GM12878 (cell line): Measurements from ENCODE around the gene GBP6.

Experiments
- CTCF ChIP-seq, 3 experiments: IDR thresholded peaks in 2 of 3; conservative IDR thresholded peaks in 1 of 3; 2 replicates each; pipeline ENCODE4 v1.5.1; 2011; ENCODE audit warnings: low read depth in 3 of 3, low read length in 3 of 3, mild to moderate bottlenecking in 3 of 3, control low read depth in 2 of 3, moderate library complexity in 2 of 3, inconsistent platforms in 1 of 3, mixed read lengths in 1 of 3; ENCODE audit not compliant: control insufficient read depth in 2 of 3, insufficient read depth in 1 of 3; ENCODE audit errors: extremely low read depth in 1 of 3
- CUX1 ChIP-seq: IDR thresholded peaks from 2 replicates; pipeline ENCODE4 v1.6.1; 2012; ENCODE audit warnings: improper control_type of control experiment, low read depth, low read length; ENCODE audit not compliant: insufficient replicate concordance
- FOS ChIP-seq: IDR thresholded peaks from 3 replicates; pipeline ENCODE4 v1.6.1; 2011; ENCODE audit warnings: borderline replicate concordance; ENCODE audit not compliant: insufficient read length; ENCODE audit errors: extremely low read depth
- IKZF2 ChIP-seq, 2 experiments: fragments of 450-650 bp; IDR thresholded peaks; 2 replicates each; pipeline ENCODE4 v1.6.1; 2017; ENCODE audit warnings: mild to moderate bottlenecking in 2 of 2, moderate library complexity in 2 of 2
- MEF2A ChIP-seq: IDR thresholded peaks from 2 replicates; pipeline ENCODE4 v1.6.1; 2011; ENCODE audit warnings: low read depth, mild to moderate bottlenecking, low read length, moderate library complexity; ENCODE audit not compliant: insufficient read depth
- MXI1 ChIP-seq: fragments of 150-350 bp; IDR thresholded peaks from 2 replicates; pipeline ENCODE4 v1.6.1; 2011; ENCODE audit warnings: low read depth, mild to moderate bottlenecking, inconsistent platforms, low read length, improper control_type of control experiment
- POLR2AphosphoS5 ChIP-seq: IDR thresholded peaks from 2 replicates; pipeline ENCODE4 v1.6.1; 2011; ENCODE audit warnings: mild to moderate bottlenecking, low read length, inconsistent platforms
- PRDM15 ChIP-seq: fragments of 450-650 bp; formaldehyde crosslinking; IDR thresholded peaks from 2 replicates; pipeline ENCODE4 v1.4.0; 2020; ENCODE audit warnings: mild to moderate bottlenecking, moderate library complexity
- RAD21 ChIP-seq: IDR thresholded peaks from 2 replicates; pipeline ENCODE4 v1.6.1; 2011; ENCODE audit warnings: mild to moderate bottlenecking, low read depth, low read length, moderate library complexity; ENCODE audit not compliant: insufficient read depth
- SMAD1 ChIP-seq: fragments of 450-650 bp; IDR thresholded peaks from 2 replicates; pipeline ENCODE4 v1.6.1; 2018; ENCODE audit warnings: mild to moderate bottlenecking, low read depth; ENCODE audit not compliant: partially characterized antibody
- SREBF1 ChIP-seq: IDR thresholded peaks from 2 replicates; pipeline ENCODE4 v1.6.1; 2012; ENCODE audit warnings: mild to moderate bottlenecking, low read length
- YY1 ChIP-seq: IDR thresholded peaks from 2 replicates; pipeline ENCODE4 v1.6.1; 2011; ENCODE audit warnings: low read depth, mild to moderate bottlenecking, low read length
- ZNF274 ChIP-seq: IDR thresholded peaks from one replicate; pipeline ENCODE4 v1.8.0; 2011; ENCODE audit not compliant: insufficient read length, insufficient read depth
- TF ChIP-seq, protein P1 (sequence below): fragments of 450-650 bp; IDR thresholded peaks from 2 replicates; pipeline ENCODE4 v1.6.1; 2016; ENCODE audit warnings: mild to moderate bottlenecking

DNA sequence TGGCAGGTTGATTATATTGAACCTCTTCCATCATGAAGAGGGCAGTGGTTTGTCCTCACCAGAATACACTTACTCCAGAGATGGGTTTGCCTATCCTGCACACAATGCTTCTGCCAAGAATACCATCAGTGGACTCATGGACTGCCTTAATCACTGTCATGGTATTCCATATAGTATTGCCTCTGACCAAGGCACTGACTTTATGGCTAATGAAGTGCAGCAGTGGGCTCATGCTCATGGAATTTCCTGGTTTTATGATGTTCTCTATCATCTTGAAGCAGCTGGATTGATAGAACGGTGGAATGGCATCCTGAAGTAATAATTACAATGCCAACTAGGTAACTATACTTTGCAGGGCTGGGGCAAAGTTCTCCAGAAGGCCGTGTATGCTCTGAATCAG, 16.6 kb upstream of the GBP6 start:
- TF ChIP-seq CTCF (IDR thresholded peaks at IDR 0.05 in 2 of 3, conservative IDR thresholded peaks at IDR 0.05 in 1 of 3; ENCODE audit: control insufficient read depth in 2 of 3, extremely low read depth in 1 of 3, insufficient read depth in 1 of 3, low read depth in 3 of 3, low read length in 3 of 3) (no peak), ZNF274 (no peak), PRDM15 (no peak), RAD21 (no peak), IKZF2 (IDR thresholded peaks at IDR 0.05) (no peak), SMAD1 (no peak), MXI1 (no peak), MEF2A (no peak), YY1 (no peak), POLR2AphosphoS5 (no peak), FOS (no peak), CUX1 (no peak), SREBF1 (no peak)
- TF ChIP-seq, protein P1, sequence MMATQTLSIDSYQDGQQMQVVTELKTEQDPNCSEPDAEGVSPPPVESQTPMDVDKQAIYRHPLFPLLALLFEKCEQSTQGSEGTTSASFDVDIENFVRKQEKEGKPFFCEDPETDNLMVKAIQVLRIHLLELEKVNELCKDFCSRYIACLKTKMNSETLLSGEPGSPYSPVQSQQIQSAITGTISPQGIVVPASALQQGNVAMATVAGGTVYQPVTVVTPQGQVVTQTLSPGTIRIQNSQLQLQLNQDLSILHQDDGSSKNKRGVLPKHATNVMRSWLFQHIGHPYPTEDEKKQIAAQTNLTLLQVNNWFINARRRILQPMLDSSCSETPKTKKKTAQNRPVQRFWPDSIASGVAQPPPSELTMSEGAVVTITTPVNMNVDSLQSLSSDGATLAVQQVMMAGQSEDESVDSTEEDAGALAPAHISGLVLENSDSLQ: no peak
